B cell (primary cell): ENCODE data around the gene BICDL2. TPM values are rescaled to one million over a fixed set of nuclear protein-coding genes. Genes with fewer than 3 reads are reported as not detected.
"Not testable (repeated sequence)": the region's sequence is repeated elsewhere in the genome, so short reads cannot be mapped to it uniquely, and the experiment has no call there.

Source experiments
- ATAC-seq: fragments of 200-7000 bp; cut with Tn5 transposase; one replicate; pipeline ENCODE4 v1.10.0; 2021; ENCODE audit warnings: low read depth, mild to moderate bottlenecking, moderate number of reproducible peaks, moderate library complexity
- CTCF ChIA-PET: fragments of 350-600 bp; sonication (Branson Sonifier 250); formaldehyde crosslinking; loops from one replicate; lab custom pipeline; 2021; ENCODE audit warnings: antibody characterized with exemption, inconsistent platforms; lab: Charles Lee
- POLR2A ChIA-PET: fragments of 350-600 bp; sonication (Branson Sonifier 250); formaldehyde crosslinking; loops from one replicate; lab custom pipeline; 2021; ENCODE audit warnings: antibody characterized with exemption; lab: Charles Lee
- DNase-seq: peaks from one replicate; pipeline ENCODE4 v3.0.0; 2013
- H2AFZ ChIP-seq: 2 replicates; pipeline ENCODE4 v1.6.1; 2012; ENCODE audit warnings: mild to moderate bottlenecking, low read depth, low read length; ENCODE audit not compliant: insufficient read depth, poor library complexity, severe bottlenecking
- H3K27ac ChIP-seq, 2 donors: 1 replicate in 1 of 2; 2 replicates in 1 of 2; pipeline ENCODE4 v1.5.1; 2012 to 2013; ENCODE audit warnings: low read length in 2 of 2, mild to moderate bottlenecking in 2 of 2, moderate library complexity in 1 of 2
- H3K27me3 ChIP-seq, 4 experiments: fragments of 200-600 bp in 1 of 4; sonication (generic) in 1 of 4; replicated peaks in 1 of 4; 1 replicate in 2 of 4; 2 replicates in 2 of 4; pipeline versions ENCODE4 v1.6.1 to v1.7.0; 2013 to 2016; ENCODE audit warnings: low read length in 3 of 4, mild to moderate bottlenecking in 2 of 4, mixed read lengths in 1 of 4, moderate library complexity in 1 of 4; ENCODE audit not compliant: insufficient read depth in 4 of 4, control insufficient read depth in 3 of 4; ENCODE audit errors: control extremely low read depth in 1 of 4
- H3K36me3 ChIP-seq, 2 experiments: replicated peaks in 1 of 2; 1 replicate in 1 of 2; 2 replicates in 1 of 2; pipeline versions ENCODE4 v1.6.1 to v1.7.1; 2013; ENCODE audit warnings: low read length in 1 of 2; ENCODE audit not compliant: insufficient read depth in 2 of 2, control insufficient read depth in 1 of 2; ENCODE audit errors: control extremely low read depth in 1 of 2, extremely low read depth in 1 of 2
- H3K4me1 ChIP-seq, 2 donors: fragments of 200-600 bp in 1 of 2; sonication (generic) in 1 of 2; 1 replicate in 1 of 2; 2 replicates in 1 of 2; pipeline versions ENCODE4 v1.5.1 to v1.6.1; 2013 to 2017; ENCODE audit warnings: low read length in 2 of 2; ENCODE audit not compliant: control insufficient read depth in 2 of 2, insufficient read depth in 2 of 2
- H3K4me2 ChIP-seq: replicated peaks from 2 replicates; pipeline ENCODE3; 2012; ENCODE audit warnings: mild to moderate bottlenecking, low read depth, low read length; ENCODE audit not compliant: poor library complexity, severe bottlenecking
- H3K4me3 ChIP-seq, 5 experiments: fragments of 200-600 bp in 1 of 5; sonication (generic) in 1 of 5; 1 replicate in 3 of 5; 2 replicates in 2 of 5; pipeline versions ENCODE4 v1.5.1 to v1.7.0; 2011 to 2016; ENCODE audit warnings: low read length in 4 of 5, mild to moderate bottlenecking in 4 of 5, low read depth in 2 of 5, control low read depth in 1 of 5, moderate library complexity in 1 of 5; ENCODE audit not compliant: insufficient read depth in 1 of 5; ENCODE audit errors: control extremely low read depth in 1 of 5, extremely low read depth in 1 of 5
- H3K79me2 ChIP-seq: fragments of 200-600 bp; sonication (generic); one replicate; pipeline ENCODE4 v1.6.0; 2016; ENCODE audit warnings: low read length; ENCODE audit not compliant: control insufficient read depth, insufficient read depth
- H3K9ac ChIP-seq: fragments of 200-600 bp; sonication (generic); 2 replicates; pipeline ENCODE4 v1.6.1; 2017; ENCODE audit warnings: mild to moderate bottlenecking, low read length, moderate library complexity
- H3K9me3 ChIP-seq, 3 donors: one replicate each; pipeline versions ENCODE4 v1.6.1 to v1.7.1; 2013; ENCODE audit warnings: low read length in 2 of 3; ENCODE audit not compliant: control insufficient read depth in 2 of 3, insufficient read depth in 1 of 3; ENCODE audit errors: control extremely low read depth in 1 of 3
- H4K20me1 ChIP-seq: 2 replicates; pipeline ENCODE4 v1.6.0; 2012; ENCODE audit warnings: mild to moderate bottlenecking, low read length; ENCODE audit not compliant: insufficient read depth, control insufficient read depth, poor library complexity, severe bottlenecking
- H3K27ac Mint-ChIP-seq: one replicate; pipeline ENCODE4 v1.8.0; 2021; ENCODE audit warnings: mixed read lengths
- H3K27me3 Mint-ChIP-seq: one replicate; pipeline ENCODE4 v1.8.0; 2021; ENCODE audit warnings: mixed read lengths
- H3K4me1 Mint-ChIP-seq: one replicate; pipeline ENCODE4 v1.8.0; 2021; ENCODE audit warnings: mixed read lengths
- H3K4me3 Mint-ChIP-seq: one replicate; pipeline ENCODE4 v1.8.0; 2021; ENCODE audit warnings: mixed read lengths
- H3K9me3 Mint-ChIP-seq: one replicate; pipeline ENCODE4 v1.8.0; 2022; ENCODE audit warnings: mixed read lengths; ENCODE audit not compliant: insufficient read depth
- EZH2 ChIP-seq: IDR thresholded peaks from 2 replicates; pipeline ENCODE4 v1.6.1; 2012; ENCODE audit warnings: borderline replicate concordance, low read depth, mild to moderate bottlenecking, moderate library complexity, low read length; ENCODE audit not compliant: insufficient read depth, poor library complexity, severe bottlenecking
- WGBS: methylation state at CpG from one replicate; pipeline ENCODE4 v1.1.5; 2013; ENCODE audit warnings: missing lambda C conversion rate; ENCODE audit not compliant: insufficient coverage; 5-methylcytosine and 5-hydroxymethylcytosine counted together
- intact Hi-C: fragments of 100-400 bp; cut with micrococcal nuclease; formaldehyde crosslinking; loops from one replicate; pipeline ENCODE4 v1.10.0; 2022
- polyA plus RNA-seq: library from polyadenylated mRNA; depleted of rRNA; stranded (reverse); fragments of >200 nt; gene quantifications from 2 replicates; pipeline ENCODE4 v1.2.3, GENCODE V29; 2012
- total RNA-seq, 2 donors: library from RNA; stranded (reverse); fragments of 120-200 nt in 1 of 2; gene quantifications; 1 replicate in 1 of 2; 2 replicates in 1 of 2; pipeline versions ENCODE4 v1.2.3 to v1.2.4, GENCODE V29; 2013 to 2022
- TF ChIP-seq, protein P1 (sequence below): fragments of 200-600 bp; IDR thresholded peaks from one replicate; pipeline ENCODE4 v1.8.0; 2022; ENCODE audit warnings: antibody characterized with exemption, mild to moderate bottlenecking

The BICDL2 gene
- total and polyA plus RNA-seq, 2 donors (not counting 1 experiment from before 2014, with no cell fraction given), result 0.20 TPM; not detected in 1

DNA sequence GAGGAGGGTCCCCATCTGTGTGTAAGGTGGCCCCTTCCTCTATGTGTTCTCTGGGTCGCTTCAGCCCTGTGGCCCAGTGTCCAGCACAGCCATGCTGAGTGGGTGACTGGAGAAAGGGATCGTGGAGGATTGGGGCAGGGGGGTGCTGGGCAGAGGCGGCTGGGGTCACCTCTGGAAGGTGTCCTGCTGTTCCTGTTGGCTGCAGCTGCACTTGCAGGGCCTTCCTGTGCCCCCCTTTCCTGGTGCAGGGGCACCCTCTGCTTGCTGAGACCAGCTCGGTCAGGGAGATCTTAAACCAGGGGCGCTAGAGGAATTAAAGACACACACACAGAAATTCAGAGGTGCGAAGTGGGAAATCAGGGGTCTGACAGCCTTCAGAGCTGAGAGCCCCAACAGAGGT lies 39.8 kb upstream of the BICDL2 start:
- H4K20me1 ChIP-seq, result no peaks in the 10 kb centered on the region
- H3K4me1 ChIP-seq, result peaks cover 39 to 41% of the 10 kb centered on the region in 2 donors
- TF ChIP-seq EZH2, result no peak
- TF ChIP-seq, protein P1, sequence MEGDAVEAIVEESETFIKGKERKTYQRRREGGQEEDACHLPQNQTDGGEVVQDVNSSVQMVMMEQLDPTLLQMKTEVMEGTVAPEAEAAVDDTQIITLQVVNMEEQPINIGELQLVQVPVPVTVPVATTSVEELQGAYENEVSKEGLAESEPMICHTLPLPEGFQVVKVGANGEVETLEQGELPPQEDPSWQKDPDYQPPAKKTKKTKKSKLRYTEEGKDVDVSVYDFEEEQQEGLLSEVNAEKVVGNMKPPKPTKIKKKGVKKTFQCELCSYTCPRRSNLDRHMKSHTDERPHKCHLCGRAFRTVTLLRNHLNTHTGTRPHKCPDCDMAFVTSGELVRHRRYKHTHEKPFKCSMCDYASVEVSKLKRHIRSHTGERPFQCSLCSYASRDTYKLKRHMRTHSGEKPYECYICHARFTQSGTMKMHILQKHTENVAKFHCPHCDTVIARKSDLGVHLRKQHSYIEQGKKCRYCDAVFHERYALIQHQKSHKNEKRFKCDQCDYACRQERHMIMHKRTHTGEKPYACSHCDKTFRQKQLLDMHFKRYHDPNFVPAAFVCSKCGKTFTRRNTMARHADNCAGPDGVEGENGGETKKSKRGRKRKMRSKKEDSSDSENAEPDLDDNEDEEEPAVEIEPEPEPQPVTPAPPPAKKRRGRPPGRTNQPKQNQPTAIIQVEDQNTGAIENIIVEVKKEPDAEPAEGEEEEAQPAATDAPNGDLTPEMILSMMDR, result no peak
- 86% methylated on average over 3 of the region's 6 CpGs for WGBS
- ATAC-seq (no peak), DNase-seq (no peak)
- ChIA-PET POLR2A (no interaction called here), CTCF (interaction anchor here (0.6 to 6.1 kb wide), 9 partner anchors 11 to 561 kb away, joined by 3 to 35 read pairs (median 5); partner anchors contain the start of genes ZNF213 and ZSCAN10)
- H3K27me3 ChIP-seq, result no peaks in the 10 kb centered on the region
- H2AFZ ChIP-seq, result no peak overlapping the region
- Mint-ChIP-seq H3K27me3 (no peaks in the 10 kb centered on the region), H3K27ac (peak overlapping the region; percentile 88), H3K9me3 (no peaks in the 10 kb centered on the region), H3K4me3 (peak overlapping the region; percentile 75), H3K4me1 (peaks cover 53% of the 10 kb centered on the region)
- peaks cover 3% of the 10 kb centered on the region for H3K79me2 ChIP-seq
- no peak overlapping the region for H3K9ac ChIP-seq
- peaks cover 0 to 17% (median 7%) of the 10 kb centered on the region in 3 donors for H3K9me3 ChIP-seq
- intact Hi-C loops, result loop anchor here (2.0 kb wide), 2 partner anchors 18 to 20 kb away; no protein-coding TSS in a partner anchor
- H3K27ac ChIP-seq, result no peak overlapping the region
- H3K4me3 ChIP-seq, result no peak overlapping the region
- no peaks in the 10 kb centered on the region for H3K36me3 ChIP-seq
- H3K4me2 ChIP-seq, result peak overlapping the region; percentile 69

DNA sequence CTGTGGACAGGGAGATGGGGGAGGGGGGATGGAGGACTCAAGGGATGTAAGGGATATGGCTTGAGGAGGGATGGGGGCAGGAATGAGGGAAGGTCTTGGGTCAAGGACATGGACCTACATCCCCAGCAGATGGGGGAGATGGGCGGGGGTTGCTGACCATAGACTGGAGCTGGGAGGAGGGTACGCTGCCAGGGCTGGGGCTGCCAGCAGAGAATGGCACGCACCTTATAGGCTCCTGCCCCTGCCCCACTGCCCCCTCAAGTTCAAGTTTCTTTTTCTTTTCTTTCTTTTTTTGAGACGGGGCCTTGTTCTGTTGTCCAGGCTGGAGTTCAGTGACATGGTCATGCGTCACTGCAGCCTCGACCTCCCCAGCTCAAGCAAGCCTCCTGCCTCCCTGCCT lies 39.2 kb upstream of the BICDL2 start:
- H3K27me3 Mint-ChIP-seq, H3K9me3 Mint-ChIP-seq, POLR2A ChIA-PET, H3K27me3 ChIP-seq, H3K4me3 Mint-ChIP-seq, H2AFZ ChIP-seq, H3K9ac ChIP-seq, H3K36me3 ChIP-seq, H3K27ac ChIP-seq, H4K20me1 ChIP-seq, H3K4me3 ChIP-seq, H3K79me2 ChIP-seq, ATAC-seq, DNase-seq: not testable (repeated sequence)
- 93% methylated on average over 5 of the region's 6 CpGs for WGBS
- CTCF ChIA-PET, result interaction anchor here (0.6 to 6.1 kb wide), 6 partner anchors 17 to 525 kb away, joined by 3 to 35 read pairs (median 18); partner anchors contain the start of gene ZSCAN10
- Mint-ChIP-seq H3K4me1 (peaks cover 55% of the 10 kb centered on the region), H3K27ac (peak overlapping the region; percentile 51)
- intact Hi-C loops, result loop anchor here (2.0 kb wide), 2 partner anchors 17 to 21 kb away; no protein-coding TSS in a partner anchor
- Histone ChIP-seq H3K4me2 (peak overlapping the region; percentile 69), H3K9me3 (peaks cover 0 to 17% (median 7%) of the 10 kb centered on the region in 3 donors), H3K4me1 (peaks cover 39 to 41% of the 10 kb centered on the region in 2 donors)
